T-helper 1 cell treated with Interleukin-12 subunit alpha and Interleukin-12 subunit beta and Interleukin-4 antibody, amounts not matched to agents 30 μg/mL and 1 μg/mL, for 36 hours (primary cell): ENCODE measurements around the gene FBXO11.

Experiments used
- H3K27ac Mint-ChIP-seq: one replicate; pipeline ENCODE4 v1.8.0; 2021; ENCODE audit warnings: mild to moderate bottlenecking, mixed read lengths
- H3K27me3 Mint-ChIP-seq: one replicate; pipeline ENCODE4 v1.8.0; 2021; ENCODE audit warnings: low read depth, mixed read lengths
- H3K36me3 Mint-ChIP-seq: one replicate; pipeline ENCODE4 v1.8.0; 2021; ENCODE audit warnings: low read depth, mixed read lengths
- H3K4me1 Mint-ChIP-seq: one replicate; pipeline ENCODE4 v1.8.0; 2021; ENCODE audit warnings: low read depth, mixed read lengths
- H3K4me3 Mint-ChIP-seq: one replicate; pipeline ENCODE4 v1.8.0; 2021; ENCODE audit warnings: mild to moderate bottlenecking, moderate library complexity, mixed read lengths
- H3K9me3 Mint-ChIP-seq: one replicate; pipeline ENCODE4 v1.8.0; 2021; ENCODE audit warnings: mixed read lengths

FBXO11 gene

GRCh38 chr2:47801118-47801517 lies 105.2 kb downstream of the FBXO11 start:
- no peaks in the 10 kb centered on the region for H3K27me3 Mint-ChIP-seq
- H3K4me1 Mint-ChIP-seq, result peaks cover 7% of the 10 kb centered on the region
- H3K27ac Mint-ChIP-seq, result no peak overlapping the region
- H3K4me3 Mint-ChIP-seq, result no peak overlapping the region
- H3K9me3 Mint-ChIP-seq, result peaks cover 10% of the 10 kb centered on the region
- peaks cover 74% of the 10 kb centered on the region for H3K36me3 Mint-ChIP-seq

GRCh38 chr2:47799031-47799609 lies 107.2 kb downstream of the FBXO11 start:
- H3K4me3 Mint-ChIP-seq, result no peak overlapping the region
- H3K4me1 Mint-ChIP-seq, result peaks cover 8% of the 10 kb centered on the region
- H3K27ac Mint-ChIP-seq, result no peak overlapping the region
- no peaks in the 10 kb centered on the region for H3K27me3 Mint-ChIP-seq
- H3K9me3 Mint-ChIP-seq, result peaks cover 10% of the 10 kb centered on the region
- H3K36me3 Mint-ChIP-seq, result peaks cover 76% of the 10 kb centered on the region

GRCh38 chr2:47798631-47799030 lies 107.7 kb downstream of the FBXO11 start:
- no peak overlapping the region for H3K27ac Mint-ChIP-seq
- H3K4me1 Mint-ChIP-seq, result peaks cover 8% of the 10 kb centered on the region
- H3K36me3 Mint-ChIP-seq, result peaks cover 71% of the 10 kb centered on the region
- H3K9me3 Mint-ChIP-seq, result peaks cover 9% of the 10 kb centered on the region
- H3K27me3 Mint-ChIP-seq, result no peaks in the 10 kb centered on the region
- H3K4me3 Mint-ChIP-seq, result no peak overlapping the region

GRCh38 chr2:47796090-47796697 lies 110.1 kb downstream of the FBXO11 start:
- H3K36me3 Mint-ChIP-seq, result peaks cover 54% of the 10 kb centered on the region
- H3K4me3 Mint-ChIP-seq, result no peak overlapping the region
- H3K9me3 Mint-ChIP-seq, result no peaks in the 10 kb centered on the region
- H3K27ac Mint-ChIP-seq, result no peak overlapping the region
- peaks cover 8% of the 10 kb centered on the region for H3K4me1 Mint-ChIP-seq
- H3K27me3 Mint-ChIP-seq, result no peaks in the 10 kb centered on the region

GRCh38 chr2:47785986-47786385 lies 120.3 kb downstream of the FBXO11 start:
- Mint-ChIP-seq H3K9me3 (no peaks in the 10 kb centered on the region), H3K27ac (peak overlapping the region; percentile 23), H3K27me3 (no peaks in the 10 kb centered on the region), H3K36me3 (peaks cover 9% of the 10 kb centered on the region), H3K4me1 (peaks cover 10% of the 10 kb centered on the region), H3K4me3 (no peak overlapping the region)

GRCh38 chr2:47784352-47784851 lies 121.9 kb downstream of the FBXO11 start:
- Mint-ChIP-seq H3K36me3 (peaks cover 5% of the 10 kb centered on the region), H3K27me3 (no peaks in the 10 kb centered on the region), H3K4me3 (peak overlapping the region; percentile 92), H3K4me1 (peaks cover 7% of the 10 kb centered on the region), H3K27ac (peak overlapping the region; percentile 20), H3K9me3 (no peaks in the 10 kb centered on the region)

- peaks cover 7% of the 10 kb centered on the region for H3K4me1 Mint-ChIP-seq
Observed at GRCh38 chr2:47783486-47784351, 122.6 kb downstream of the FBXO11 start.

GRCh38 chr2:47782671-47783485 lies 123.4 kb downstream of the FBXO11 start, which contains the start of gene MSH6:
MSH6 (plus strand) TSS chr2:47783145; CDS start chr2:47783234, 89 bp downstream.
- no peaks in the 10 kb centered on the region for H3K27me3 Mint-ChIP-seq
- peak within 1 kb of the TSS; percentile 83 for H3K27ac Mint-ChIP-seq
- peaks cover 5% of the 10 kb centered on the region for H3K36me3 Mint-ChIP-seq
- peaks cover 7% of the 10 kb centered on the region for H3K4me1 Mint-ChIP-seq
- peak within 1 kb of the TSS; percentile 92 for H3K4me3 Mint-ChIP-seq
- H3K9me3 Mint-ChIP-seq, result no peaks in the 10 kb centered on the region

More at GRCh38 chr2:47783486-47784351, 122.6 kb downstream of the FBXO11 start:
- H3K27me3 Mint-ChIP-seq, result no peaks in the 10 kb centered on the region
- no peaks in the 10 kb centered on the region for H3K9me3 Mint-ChIP-seq
- peak overlapping the region; percentile 92 for H3K4me3 Mint-ChIP-seq
- peak overlapping the region; percentile 83 for H3K27ac Mint-ChIP-seq
- peaks cover 5% of the 10 kb centered on the region for H3K36me3 Mint-ChIP-seq

GRCh38 chr2:47782381-47782670 lies 124.0 kb downstream of the FBXO11 start:
- Mint-ChIP-seq H3K4me1 (peaks cover 7% of the 10 kb centered on the region), H3K4me3 (peak overlapping the region; percentile 77), H3K36me3 (peaks cover 5% of the 10 kb centered on the region), H3K27me3 (no peaks in the 10 kb centered on the region), H3K27ac (peak overlapping the region; percentile 69), H3K9me3 (no peaks in the 10 kb centered on the region)

GRCh38 chr2:47779426-47779790 lies 126.9 kb downstream of the FBXO11 start:
- H3K36me3 Mint-ChIP-seq, result no peaks in the 10 kb centered on the region
- H3K27ac Mint-ChIP-seq, result no peak overlapping the region
- H3K9me3 Mint-ChIP-seq, result no peaks in the 10 kb centered on the region
- peaks cover 6% of the 10 kb centered on the region for H3K27me3 Mint-ChIP-seq
- H3K4me3 Mint-ChIP-seq, result no peak overlapping the region
- H3K4me1 Mint-ChIP-seq, result no peaks in the 10 kb centered on the region

- H3K4me3 Mint-ChIP-seq, result no peak overlapping the region
- H3K27ac Mint-ChIP-seq, result no peak overlapping the region
- no peaks in the 10 kb centered on the region for H3K4me1 Mint-ChIP-seq
- H3K36me3 Mint-ChIP-seq, result no peaks in the 10 kb centered on the region
- H3K27me3 Mint-ChIP-seq, result peaks cover 7% of the 10 kb centered on the region
- H3K9me3 Mint-ChIP-seq, result no peaks in the 10 kb centered on the region
Observed at GRCh38 chr2:47778698-47779425, 127.4 kb downstream of the FBXO11 start.

GRCh38 chr2:47777277-47777937 lies 128.9 kb downstream of the FBXO11 start:
- no peaks in the 10 kb centered on the region for H3K4me1 Mint-ChIP-seq
- no peaks in the 10 kb centered on the region for H3K36me3 Mint-ChIP-seq
- H3K27ac Mint-ChIP-seq, result no peak overlapping the region
- no peaks in the 10 kb centered on the region for H3K9me3 Mint-ChIP-seq
- no peak overlapping the region for H3K4me3 Mint-ChIP-seq
- peaks cover 7% of the 10 kb centered on the region for H3K27me3 Mint-ChIP-seq

GRCh38 chr2:47774567-47774966 lies 131.7 kb downstream of the FBXO11 start:
- no peaks in the 10 kb centered on the region for H3K36me3 Mint-ChIP-seq
- no peak overlapping the region for H3K4me3 Mint-ChIP-seq
- peaks cover 7% of the 10 kb centered on the region for H3K27me3 Mint-ChIP-seq
- no peak overlapping the region for H3K27ac Mint-ChIP-seq
- peaks cover 4% of the 10 kb centered on the region for H3K4me1 Mint-ChIP-seq
- peaks cover 3% of the 10 kb centered on the region for H3K9me3 Mint-ChIP-seq
